Measurements from ENCODE around the gene UBAC2. TPM values are rescaled to one million over a fixed set of nuclear protein-coding genes. Genes with fewer than 3 reads are reported as not detected.

UBAC2 gene
- total and polyA plus RNA-seq, 4 donors: 32.9 to 42.3 (median 35.3) TPM

GRCh38 chr13:99379856-99380801, 179.5 kb downstream of the UBAC2 start (continued):
- TF ChIP-seq FOXA1 (IDR thresholded peaks at IDR 0.05) (no peak), RXRA (IDR thresholded peaks at IDR 0.05) (no peak), NR2F2 (IDR thresholded peaks at IDR 0.05) (no peak)

- Histone ChIP-seq H3K9ac (ENCODE audit: low read depth in 1 of 2, low read length in 2 of 2) (no peak overlapping the region), H3K9me3 (ENCODE audit: control insufficient read depth in 4 of 4, low read length in 3 of 4) (no peaks in the 10 kb centered on the region), H3K4me1 (ENCODE audit: control insufficient read depth in 4 of 4, insufficient read depth in 4 of 4, low read length in 3 of 4) (no peaks in the 10 kb centered on the region), H3K27ac (ENCODE audit: low read depth in 1 of 2, low read length in 2 of 2) (no peak overlapping the region), H3K36me3 (ENCODE audit: control insufficient read depth in 4 of 4, insufficient read depth in 3 of 4, low read depth in 1 of 4, low read length in 3 of 4) (peaks cover 5 to 14% (median 9%) of the 10 kb centered on the region in 4 donors), H3K27me3 (ENCODE audit: control insufficient read depth in 4 of 4, insufficient read depth in 4 of 4, low read length in 3 of 4) (no peaks in the 10 kb centered on the region), H3K4me3 (ENCODE audit: low read depth in 1 of 3, low read length in 3 of 3) (no peak overlapping the region)
- 88% methylated on average over 15 of the region's 15 CpGs for WGBS
- peak; percentile 24 for DNase-seq (ENCODE audit: low spot score)
- TF ChIP-seq HNF4G (IDR thresholded peaks at IDR 0.05): no peak
Measured at GRCh38 chr13:99380921-99381645, 180.4 kb downstream of the UBAC2 start.

- no peak for DNase-seq (ENCODE audit: low spot score)
- Histone ChIP-seq H3K9ac (ENCODE audit: low read depth in 1 of 2, low read length in 2 of 2) (no peak overlapping the region), H3K9me3 (ENCODE audit: control insufficient read depth in 4 of 4, low read length in 3 of 4) (no peaks in the 10 kb centered on the region), H3K27me3 (ENCODE audit: control insufficient read depth in 4 of 4, insufficient read depth in 4 of 4, low read length in 3 of 4) (no peaks in the 10 kb centered on the region), H3K27ac (ENCODE audit: low read depth in 1 of 2, low read length in 2 of 2) (no peak overlapping the region), H3K36me3 (ENCODE audit: control insufficient read depth in 4 of 4, insufficient read depth in 3 of 4, low read depth in 1 of 4, low read length in 3 of 4) (peaks cover 5 to 14% (median 7%) of the 10 kb centered on the region in 4 donors), H3K4me3 (ENCODE audit: low read depth in 1 of 3, low read length in 3 of 3) (no peak overlapping the region), H3K4me1 (ENCODE audit: control insufficient read depth in 4 of 4, insufficient read depth in 4 of 4, low read length in 3 of 4) (no peaks in the 10 kb centered on the region)
- WGBS: 93% methylated on average over 2 of the region's 2 CpGs
- no peak for TF ChIP-seq RAD21 (IDR thresholded peaks at IDR 0.05)
- TF ChIP-seq RXRA (IDR thresholded peaks at IDR 0.05): no peak
- no peak for TF ChIP-seq ZBTB33 (IDR thresholded peaks at IDR 0.05)
- no peak for TF ChIP-seq JUND (IDR thresholded peaks at IDR 0.05)
- no peak for TF ChIP-seq ATF3 (IDR thresholded peaks at IDR 0.05)
- TF ChIP-seq REST (IDR thresholded peaks at IDR 0.05): no peak
Measured at GRCh38 chr13:99381766-99382165, 181.1 kb downstream of the UBAC2 start.
